Ammon's horn (tissue), 1 donor: Measurements from ENCODE around the gene DEPDC5.

Source experiments
- DNase-seq: peaks from one replicate; pipeline ENCODE4 v3.0.0-alpha.2; 2016; ENCODE audit warnings: low spot score

The DEPDC5 gene

DNA sequence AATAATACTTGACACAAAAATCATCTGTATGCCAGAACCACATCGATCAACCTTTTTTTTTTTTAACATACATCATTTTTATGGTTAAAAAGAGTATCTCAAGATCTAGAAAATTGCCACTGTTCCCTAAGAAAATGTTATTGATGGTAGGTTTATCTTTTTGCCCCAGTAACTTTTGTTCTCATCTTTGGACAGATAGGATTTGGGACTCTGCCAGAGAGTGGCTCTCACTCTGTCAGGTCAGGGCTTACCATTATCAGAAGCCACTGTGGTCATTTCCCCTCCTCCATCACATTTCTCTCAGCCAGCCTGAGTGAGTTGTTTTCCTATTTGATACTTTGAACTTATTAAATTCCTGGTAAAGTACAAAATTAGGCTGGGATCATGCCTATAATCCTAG is 142.7 kb downstream of the DEPDC5 start:
- no peak for DNase-seq

- DNase-seq = peak; percentile 44
These were observed 144.3 kb downstream of the DEPDC5 start for GRCh38 chr22:31897842-31898805.

- peak; percentile 60 for DNase-seq
These were observed 145.1 kb downstream of the DEPDC5 start for GRCh38 chr22:31898926-31899325.

DNA sequence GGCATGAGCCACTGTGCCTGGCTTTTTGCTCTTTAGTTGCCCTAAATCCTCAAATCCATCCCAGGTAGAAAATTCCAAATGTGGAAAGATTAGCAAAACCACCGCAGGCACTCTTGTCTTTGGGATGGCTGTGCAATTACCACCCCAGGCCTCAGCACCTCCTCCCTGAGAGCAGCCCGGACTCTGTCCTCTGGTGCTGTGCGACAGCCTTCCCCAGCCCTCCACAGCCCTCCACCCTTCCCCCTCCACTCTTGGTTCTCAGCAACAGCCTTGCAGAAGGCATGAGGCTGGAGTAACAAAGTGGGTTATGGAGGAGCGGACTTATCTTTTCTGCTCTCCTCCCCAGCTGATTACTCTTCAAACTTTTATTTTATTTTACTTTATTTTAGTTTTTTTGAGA is 145.8 kb downstream of the DEPDC5 start:
- no peak for DNase-seq

- no peak for DNase-seq
These were observed 147.7 kb downstream of the DEPDC5 start for GRCh38 chr22:31901388-31902137.

- no peak for DNase-seq
These were observed 150.8 kb downstream of the DEPDC5 start for GRCh38 chr22:31904651-31905050.

GRCh38 chr22:31905356-31905755 is 151.5 kb downstream of the DEPDC5 start:
- DNase-seq = no peak

DNA sequence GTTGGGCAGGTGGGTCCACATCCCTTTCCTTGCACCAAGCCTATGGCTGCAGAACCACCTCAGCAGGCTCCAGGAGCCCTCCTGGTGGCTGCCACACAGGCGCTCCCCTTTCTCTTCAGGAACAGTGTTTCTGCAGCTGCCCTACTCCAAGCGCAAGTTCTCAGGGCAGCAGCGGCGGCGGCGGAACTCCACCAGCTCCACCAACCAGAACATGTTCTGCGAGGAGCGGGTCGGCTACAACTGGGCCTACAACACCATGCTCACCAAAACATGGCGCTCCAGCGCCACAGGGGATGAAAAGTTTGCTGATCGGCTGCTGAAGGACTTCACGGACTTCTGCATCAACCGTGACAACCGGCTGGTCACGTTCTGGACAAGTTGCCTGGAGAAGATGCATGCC is 152.3 kb downstream of the DEPDC5 start:
- DNase-seq = no peak

DNA sequence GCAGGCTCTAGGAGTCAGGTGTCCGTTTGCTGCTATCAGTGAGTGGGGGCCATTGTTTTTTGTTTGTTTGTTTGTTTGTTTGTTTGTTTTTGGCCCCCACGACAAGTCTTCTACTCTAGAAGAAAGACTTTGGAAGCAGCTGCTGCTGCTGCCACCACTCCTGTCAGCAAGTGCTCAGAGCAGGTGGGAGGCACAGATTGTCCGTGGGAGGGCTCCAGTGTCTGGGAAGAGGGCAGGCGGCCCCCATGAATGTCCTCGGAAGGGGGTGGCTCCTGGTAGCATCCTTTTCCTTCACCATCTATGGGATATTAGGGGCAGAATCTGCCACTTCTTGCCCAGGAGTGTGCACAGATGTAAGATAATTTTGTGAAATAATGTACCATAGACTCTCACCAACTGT is 152.8 kb downstream of the DEPDC5 start:
- no peak for DNase-seq

GRCh38 chr22:31909977-31910376 is 156.2 kb downstream of the DEPDC5 start:
- no peak for DNase-seq

- no peak for DNase-seq
These were observed 158.0 kb downstream of the DEPDC5 start for GRCh38 chr22:31911565-31912406.

DNA sequence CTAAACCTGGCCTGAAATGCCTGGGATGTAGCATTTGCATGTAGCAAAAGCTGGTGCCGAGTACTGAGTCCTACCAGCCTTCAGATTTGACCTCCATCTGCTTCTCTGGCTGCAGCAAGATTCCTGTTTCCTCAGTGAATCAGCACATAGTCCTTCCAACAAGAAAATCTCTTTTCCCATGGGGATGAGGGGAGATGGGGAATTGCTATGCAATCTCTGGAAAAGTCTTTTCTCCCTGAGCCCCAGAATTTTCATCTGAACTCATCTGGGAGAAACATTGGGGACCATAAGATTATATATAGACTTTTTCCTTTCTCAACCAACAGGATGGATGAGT is 158.6 kb downstream of the DEPDC5 start:
- no peak for DNase-seq

DNA sequence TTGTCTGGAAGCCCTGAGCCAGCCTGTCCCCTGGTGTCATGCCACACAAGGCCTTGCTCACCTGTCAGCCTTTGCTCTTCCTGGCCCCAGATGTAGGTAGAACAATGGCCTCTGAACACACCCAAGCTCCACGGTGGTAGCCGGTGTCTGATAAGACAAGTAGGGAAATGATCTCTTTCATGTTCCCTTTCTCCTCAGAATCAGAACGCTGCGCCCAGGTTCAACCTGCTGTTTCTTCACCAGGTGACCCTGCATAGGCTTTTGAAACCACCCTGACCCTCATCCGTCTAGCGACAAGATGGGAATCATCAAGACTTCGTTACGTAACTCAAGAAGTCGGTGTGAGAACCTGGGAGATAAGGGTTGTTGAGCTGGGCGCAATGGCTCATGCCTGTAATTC is 161.8 kb downstream of the DEPDC5 start:
- no peak for DNase-seq

DNA sequence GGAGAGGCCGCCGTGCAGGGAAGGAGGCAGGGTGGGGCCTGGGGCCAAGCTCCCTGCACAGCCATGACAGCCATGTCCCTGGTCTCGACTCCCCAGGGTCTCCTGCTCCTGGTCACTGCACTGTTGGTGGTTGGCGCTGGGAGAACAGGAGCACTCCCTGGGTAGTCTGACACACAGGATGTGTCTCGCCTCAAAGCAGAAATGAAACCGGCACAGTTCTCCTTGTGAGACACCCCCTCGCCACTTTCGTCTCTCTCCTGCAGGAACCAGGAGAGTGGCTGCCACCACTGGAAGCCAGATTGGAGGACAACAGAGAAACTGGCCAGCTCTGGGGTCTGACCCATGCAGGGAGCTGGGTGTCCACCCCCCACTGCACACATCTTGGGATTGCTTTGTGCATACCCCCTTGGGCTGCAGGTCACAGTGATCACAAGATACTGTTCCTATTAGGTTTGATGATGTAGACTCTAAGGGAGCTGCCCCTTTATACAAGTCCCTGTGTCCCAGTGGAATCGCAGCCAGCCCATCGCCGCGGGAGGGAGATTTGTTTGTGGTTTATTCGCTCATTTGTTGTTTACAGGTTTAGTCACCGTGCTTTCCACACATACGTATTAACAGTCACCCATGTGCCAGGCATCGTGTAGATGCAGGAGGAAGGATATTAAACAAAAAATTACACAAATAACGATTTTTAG is 163.6 kb downstream of the DEPDC5 start:
- peak; percentile 68 for DNase-seq

GRCh38 chr22:31919730-31920129 is 165.9 kb downstream of the DEPDC5 start:
- DNase-seq = no peak

DNA sequence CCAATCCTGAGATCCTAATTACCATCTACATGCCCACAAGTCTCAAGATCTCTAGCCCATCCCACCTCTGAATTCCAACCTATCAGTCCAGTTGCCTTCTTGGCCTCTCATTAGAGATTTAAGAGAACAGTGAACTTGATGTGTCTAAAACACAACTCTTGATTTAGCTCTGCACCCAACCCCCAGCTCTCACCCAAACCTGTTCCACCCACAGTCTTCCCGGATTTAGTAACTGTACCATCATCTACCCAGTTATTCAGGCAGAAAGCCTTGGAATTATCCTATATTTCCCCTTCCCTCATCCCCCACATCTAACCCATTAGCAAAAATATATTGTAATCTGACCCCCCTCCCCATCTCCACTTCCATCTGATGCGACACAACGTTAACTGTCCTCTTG is 166.5 kb downstream of the DEPDC5 start:
- DNase-seq = no peak

GRCh38 chr22:31921106-31921505 is 167.3 kb downstream of the DEPDC5 start:
- no peak for DNase-seq

DNA sequence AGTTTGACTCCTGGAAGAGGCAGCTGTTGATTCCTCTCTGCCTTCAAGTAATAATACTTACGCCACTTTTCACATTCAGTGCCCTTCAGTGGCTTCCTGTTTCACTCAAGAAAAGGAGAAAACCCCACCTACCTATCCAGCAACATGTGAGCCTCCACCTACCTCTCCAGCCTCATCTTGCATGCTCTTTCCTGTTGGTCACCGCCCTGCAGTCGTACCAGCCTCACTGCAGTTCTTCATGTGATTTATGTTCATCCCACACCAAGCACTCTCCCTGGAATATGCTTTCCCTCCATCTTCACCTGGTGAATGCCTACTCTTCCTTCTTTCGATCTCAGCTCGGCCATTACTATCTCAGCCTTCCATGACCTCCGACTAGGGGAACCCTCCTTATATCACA is 168.7 kb downstream of the DEPDC5 start:
- no peak for DNase-seq

- peak; percentile 78 for DNase-seq
These were observed 169.3 kb downstream of the DEPDC5 start for GRCh38 chr22:31923136-31923535.

DNA sequence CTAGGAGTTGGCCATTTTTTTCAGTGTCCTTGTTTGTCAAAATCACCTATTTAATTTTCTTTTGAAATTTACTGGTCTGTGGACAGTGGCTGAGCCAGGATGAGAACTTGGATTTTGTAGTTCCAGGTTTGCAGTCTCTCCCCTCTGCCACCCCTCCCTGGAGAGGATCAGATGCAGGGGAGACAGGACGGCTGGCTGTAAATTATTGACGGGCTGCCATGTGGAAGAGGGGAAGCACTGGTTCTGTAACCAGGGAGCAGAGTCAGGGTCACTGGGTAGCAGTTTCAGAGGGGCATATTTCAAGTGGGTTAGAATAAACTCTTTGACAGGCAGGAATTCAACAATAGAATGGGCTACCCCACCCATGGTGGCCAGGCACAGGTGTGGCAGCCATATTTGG is 169.9 kb downstream of the DEPDC5 start:
- no peak for DNase-seq

DNA sequence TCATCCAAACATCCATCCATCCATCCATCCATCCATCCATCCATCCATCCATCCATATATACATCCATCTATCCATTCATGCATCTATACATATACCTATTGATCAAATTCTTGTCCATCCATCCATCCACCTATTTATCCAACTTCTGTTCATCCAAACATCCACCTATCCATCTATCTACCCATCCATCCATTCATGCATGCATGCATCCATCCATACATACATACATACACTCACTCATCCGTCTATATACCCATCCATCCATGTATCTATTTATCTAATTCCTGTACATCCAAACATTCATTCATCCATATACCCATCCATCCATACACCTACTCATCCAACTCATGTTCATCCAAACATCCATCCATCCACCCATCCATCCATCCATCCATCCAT is 171.2 kb downstream of the DEPDC5 start:
- no peak for DNase-seq

DNA sequence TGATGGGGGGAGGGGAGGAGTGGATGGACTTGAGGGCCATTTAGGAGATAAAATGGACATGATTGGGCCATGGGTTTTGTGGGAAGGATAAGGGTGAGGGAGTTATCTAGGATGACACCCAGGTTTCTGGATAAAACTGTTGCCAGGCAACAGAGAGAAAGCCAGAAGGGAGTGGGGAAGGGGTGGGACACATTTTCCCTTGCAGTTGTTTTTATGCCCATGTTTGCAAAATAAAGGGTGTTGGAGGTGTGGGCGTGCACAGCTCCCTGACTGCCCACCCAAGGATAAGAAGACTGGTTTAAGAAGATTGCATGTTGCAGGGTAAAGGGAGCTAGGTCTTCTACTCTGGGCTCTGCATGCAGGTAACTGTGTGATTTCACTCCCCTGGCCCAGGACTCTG is 172.2 kb downstream of the DEPDC5 start:
- no peak for DNase-seq
